OCI-LY7 (cell line): ENCODE results near the gene SLC38A9.

Experiments used
- CTCF ChIP-seq: fragments of 200-600 bp; sonication (generic); conservative IDR thresholded peaks from 2 replicates; pipeline ENCODE4 v1.5.1; 2014; ENCODE audit warnings: mild to moderate bottlenecking, antibody characterized with exemption, low read length, moderate library complexity, mixed read lengths
- EZH2phosphoT487 ChIP-seq: fragments of 200-600 bp; sonication (generic); IDR thresholded peaks from 2 replicates; pipeline ENCODE4 v1.6.1; 2018; ENCODE audit warnings: low read depth, borderline replicate concordance, mild to moderate bottlenecking, mixed run types, antibody characterized with exemption, low read length, moderate library complexity, mixed read lengths

GRCh38 chr5:55604611-55605067, 107.5 kb downstream of the SLC38A9 start:
- TF ChIP-seq CTCF (no peak), EZH2phosphoT487 (no peak)
